NCI-H345 treated with DMSO at 0.1 percent for 48 hours (cell line): Measurements from ENCODE around the gene KRT27.
A peak's percentile ranks its signal among the peaks of the same experiment; 100 is the strongest.
"Not testable (repeated sequence)": the region's sequence is repeated elsewhere in the genome, so short reads cannot be mapped to it uniquely, and the experiment has no call there.

Source experiments
- DNase-seq: peaks from one replicate; lab custom pipeline; 2025; ENCODE audit not compliant: unreplicated experiment; lab: John Stamatoyannopoulos, UW

KRT27 gene

GRCh38 chr17:40782450-40782849, at the start of gene KRT27:
KRT27 (minus strand) TSS chr17:40782550; CDS start chr17:40782493, 57 bp downstream.
- no peak for DNase-seq

GRCh38 chr17:40830085-40830776, 47.9 kb upstream of the KRT27 start:
- no peak for DNase-seq

DNA sequence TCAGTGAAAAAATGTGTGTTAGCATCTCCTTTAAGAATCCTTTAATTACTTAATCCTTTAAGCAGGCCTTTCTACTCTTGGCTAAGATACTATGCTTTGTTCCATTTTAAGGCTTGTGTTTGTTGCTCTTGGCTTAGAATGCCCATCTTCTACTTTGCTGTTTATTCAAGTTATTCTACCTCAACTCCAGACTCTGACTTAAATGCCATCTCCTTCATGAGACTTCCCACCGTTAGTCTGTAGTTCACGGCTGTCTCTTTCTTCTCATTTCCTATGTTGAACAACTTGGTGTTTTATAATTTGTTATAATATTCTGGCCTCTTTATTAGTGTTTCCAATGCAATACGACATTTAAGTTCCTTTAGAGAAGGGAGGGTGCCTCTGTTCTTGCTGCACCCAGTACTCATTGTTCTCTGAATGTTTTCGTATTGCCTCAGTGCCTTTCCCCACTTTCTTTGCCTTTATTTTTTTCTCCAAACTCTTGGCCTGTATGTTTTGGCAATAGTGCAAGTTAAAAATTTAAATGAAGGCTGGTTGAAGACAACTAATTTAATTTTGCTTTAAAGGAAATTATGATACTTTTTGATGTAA, 46.2 kb upstream of the KRT27 start:
- no peak for DNase-seq

DNA sequence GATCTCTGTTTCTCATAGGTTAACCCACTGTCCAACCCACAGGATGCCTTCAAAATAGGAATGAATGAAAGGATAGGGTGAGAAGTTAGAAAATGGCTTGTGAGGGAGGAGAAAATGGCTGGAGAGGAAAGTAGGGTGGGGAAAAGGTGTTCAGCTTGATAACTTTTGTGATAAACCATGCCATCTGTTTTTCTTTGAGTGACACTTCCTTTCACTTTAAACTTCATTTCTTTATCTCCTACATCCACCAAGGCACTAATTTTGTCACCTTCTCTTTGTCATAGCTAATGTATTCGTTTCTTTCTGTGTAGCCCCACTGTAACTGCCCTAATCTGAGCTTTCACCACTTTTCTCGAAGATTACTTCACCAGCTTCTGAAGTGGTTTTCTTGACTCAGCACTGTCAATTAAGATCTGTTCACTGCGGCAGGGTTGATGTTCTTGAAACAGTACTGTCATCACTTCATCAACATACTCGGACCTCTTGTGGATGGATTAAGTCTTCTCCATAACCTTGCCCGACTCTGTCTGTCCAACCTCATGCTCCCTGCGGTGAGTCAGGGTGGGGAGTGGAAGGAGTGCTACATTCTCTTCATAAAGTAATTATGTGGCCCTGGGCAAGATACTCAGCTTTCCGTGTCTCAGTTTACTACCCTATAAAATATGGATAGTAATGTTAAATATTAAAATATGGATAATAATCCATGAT, 45.5 kb upstream of the KRT27 start:
- DNase-seq: no peak

GRCh38 chr17:40825599-40825998, 43.2 kb upstream of the KRT27 start:
- no peak for DNase-seq

GRCh38 chr17:40824015-40824832, 41.9 kb upstream of the KRT27 start:
- DNase-seq: no peak

DNA sequence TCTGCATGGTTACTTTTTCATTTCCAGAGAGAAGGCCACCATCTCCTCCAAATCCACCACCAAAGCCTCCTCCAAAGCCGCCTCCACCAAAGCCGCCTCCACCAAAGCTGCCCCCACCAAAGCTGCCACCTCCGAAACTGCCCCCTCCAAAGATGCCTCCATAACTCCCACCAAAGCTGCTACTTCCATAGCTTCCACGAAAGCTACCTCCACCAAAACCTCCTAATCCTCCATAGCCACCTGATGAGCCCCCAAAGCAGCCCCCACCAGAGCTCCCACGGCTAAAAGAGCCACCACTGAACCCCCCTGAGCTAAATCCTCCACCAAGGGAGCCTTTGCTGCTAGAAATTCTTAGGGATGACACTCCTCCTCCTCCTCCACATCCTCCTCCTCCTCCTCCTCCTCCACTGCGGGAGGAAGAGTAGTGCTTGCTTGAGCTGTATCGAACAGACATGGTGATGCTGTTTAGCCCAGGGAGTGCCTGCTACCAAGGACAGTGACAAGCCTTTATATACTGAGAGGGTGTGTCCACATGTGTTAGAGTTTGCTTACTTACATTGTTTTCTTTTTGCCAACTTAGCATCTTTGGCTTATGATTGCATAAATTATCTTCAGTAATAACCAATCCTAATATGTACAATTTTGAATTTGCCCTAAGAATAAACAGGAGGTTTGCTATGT, 39.9 kb upstream of the KRT27 start, which contains the start of gene KRT10:
Gene KRT10, minus strand, starts transcription at position 483 of the 681 bp plus-strand sequence. Its CDS starts 29 bp downstream, at position 454.
- no peak for DNase-seq

GRCh38 chr17:40821536-40821935, 39.2 kb upstream of the KRT27 start:
- no peak for DNase-seq

- no peak for DNase-seq
Observed at GRCh38 chr17:40820228-40820838, 38.0 kb upstream of the KRT27 start.

GRCh38 chr17:40819528-40820125, 37.3 kb upstream of the KRT27 start:
- DNase-seq: no peak

DNA sequence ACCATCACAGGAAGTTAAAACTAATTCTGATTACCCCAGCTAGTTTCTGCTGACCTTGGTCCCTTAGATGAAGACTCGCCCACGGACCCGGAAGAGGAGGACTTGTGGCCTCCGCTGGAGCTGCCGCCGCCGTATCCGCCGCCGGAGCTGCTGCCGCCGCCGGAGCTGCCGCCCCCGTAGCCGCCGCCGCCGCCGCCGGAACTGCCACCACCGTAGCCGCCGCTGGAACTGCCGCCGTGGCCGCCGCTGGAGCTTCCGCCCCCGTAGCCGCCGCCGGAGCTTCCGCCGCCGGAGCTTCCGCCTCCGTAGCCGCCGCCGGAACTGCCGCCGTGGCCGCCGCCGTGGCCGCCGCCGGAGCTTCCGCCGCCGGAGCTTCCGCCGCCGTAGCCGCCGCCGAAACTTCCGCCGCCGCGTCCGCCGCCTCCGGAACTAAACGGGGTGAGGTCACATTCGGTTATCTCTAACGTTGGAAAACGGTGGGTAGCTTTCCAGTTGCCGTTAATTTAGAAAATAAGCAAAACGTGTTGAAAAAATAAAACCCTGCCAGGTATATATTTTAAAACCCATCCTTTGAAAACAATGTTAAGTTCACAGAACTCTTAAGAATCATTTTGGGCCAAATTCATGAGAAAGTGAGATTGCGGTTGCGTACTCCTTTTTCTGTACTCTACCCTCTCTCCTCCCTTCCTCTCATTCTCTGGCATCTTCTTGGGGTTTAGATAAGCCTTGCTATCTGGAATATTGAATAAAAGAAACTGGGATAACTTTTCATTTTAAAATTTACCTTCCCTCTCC, 36.6 kb upstream of the KRT27 start:
- peak; percentile 68 for DNase-seq

DNA sequence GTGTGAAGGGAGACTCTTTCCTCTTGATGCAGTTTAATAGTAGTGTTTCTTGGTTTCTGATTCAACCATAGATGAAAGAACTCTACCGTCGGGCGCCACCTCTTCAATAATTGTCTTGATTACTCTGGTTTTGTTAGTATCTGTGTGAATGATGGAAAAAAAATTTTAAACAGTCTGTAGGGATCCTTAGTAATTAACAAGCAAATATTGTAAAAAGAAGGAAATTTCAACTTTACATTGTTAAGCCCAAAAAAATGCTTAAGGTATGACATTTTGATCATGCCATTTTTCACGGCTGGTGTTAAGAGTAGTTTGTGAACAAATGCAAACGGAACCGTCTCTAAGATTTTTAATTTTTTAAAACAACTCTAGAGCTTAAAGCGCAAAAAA, 36.0 kb upstream of the KRT27 start:
- DNase-seq: no peak

DNA sequence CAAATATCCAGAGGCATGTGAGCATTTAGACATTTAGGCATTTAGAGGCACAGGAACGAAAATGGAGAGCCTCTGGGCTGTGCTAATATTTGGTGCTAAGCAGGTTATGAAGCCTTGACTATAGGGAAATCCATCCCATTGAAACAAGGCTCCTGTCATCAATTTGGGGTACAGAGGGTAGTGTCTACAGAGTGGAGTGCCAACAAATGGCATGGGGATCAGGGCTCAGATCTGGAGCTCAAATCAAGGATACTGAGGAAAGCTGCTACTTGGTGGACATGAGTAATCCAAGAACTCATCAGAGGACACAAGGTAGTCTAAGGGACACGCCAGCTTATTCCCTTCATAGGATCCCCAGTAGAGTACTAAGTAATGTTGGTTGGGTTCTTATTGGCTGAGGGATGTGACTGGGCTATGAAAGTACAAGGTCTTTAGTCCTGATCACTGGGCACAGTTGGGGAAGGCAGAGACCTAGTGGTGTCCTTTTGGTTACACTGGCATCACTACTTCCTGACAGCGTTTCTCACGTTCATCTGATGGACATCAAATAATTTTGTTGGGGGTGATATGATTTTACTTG, 34.8 kb upstream of the KRT27 start:
- no peak for DNase-seq

DNA sequence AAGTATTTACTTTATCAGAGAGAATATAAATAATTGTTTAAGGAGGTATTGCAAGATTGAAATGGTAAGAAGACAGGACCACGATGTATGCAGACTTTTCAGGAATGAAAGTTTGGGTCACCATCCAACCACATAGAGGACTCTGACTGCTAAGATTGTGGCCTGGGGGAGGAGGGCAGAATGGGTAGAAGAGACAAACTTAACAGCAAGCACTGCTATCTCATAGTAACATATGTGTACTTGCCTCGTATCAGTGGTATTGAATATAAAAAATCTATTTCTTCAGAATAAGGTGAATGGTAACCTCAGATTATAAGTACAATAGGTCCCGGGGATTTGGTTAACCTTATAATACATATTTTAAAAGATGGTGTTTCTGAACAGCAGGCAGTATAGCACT, 34.2 kb upstream of the KRT27 start:
- no peak for DNase-seq

- DNase-seq: no peak
Observed at GRCh38 chr17:40815381-40815780, 33.0 kb upstream of the KRT27 start.

- DNase-seq: not testable (repeated sequence)
Observed at GRCh38 chr17:40814657-40815056, 32.3 kb upstream of the KRT27 start.

DNA sequence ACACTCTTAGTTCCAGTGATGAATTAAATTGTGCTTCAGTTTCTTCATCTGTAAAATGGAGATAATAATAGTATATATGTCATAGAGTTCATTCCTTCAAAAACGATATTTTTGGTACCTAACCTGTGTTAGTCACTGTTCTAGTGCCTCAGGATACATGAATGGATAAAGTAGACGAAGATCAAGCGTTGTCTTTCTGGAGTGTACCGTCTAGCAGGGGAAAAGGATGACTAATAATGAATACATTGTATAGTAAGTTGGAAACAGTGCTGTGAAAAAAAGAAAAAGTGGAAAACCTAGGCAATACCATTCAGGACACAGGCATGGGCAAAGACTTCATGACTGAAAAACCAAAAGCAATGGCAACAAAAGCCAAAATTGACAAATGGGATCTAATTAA, 31.5 kb upstream of the KRT27 start:
- no peak for DNase-seq

- no peak for DNase-seq
Observed at GRCh38 chr17:40812639-40813038, 30.3 kb upstream of the KRT27 start.

DNA sequence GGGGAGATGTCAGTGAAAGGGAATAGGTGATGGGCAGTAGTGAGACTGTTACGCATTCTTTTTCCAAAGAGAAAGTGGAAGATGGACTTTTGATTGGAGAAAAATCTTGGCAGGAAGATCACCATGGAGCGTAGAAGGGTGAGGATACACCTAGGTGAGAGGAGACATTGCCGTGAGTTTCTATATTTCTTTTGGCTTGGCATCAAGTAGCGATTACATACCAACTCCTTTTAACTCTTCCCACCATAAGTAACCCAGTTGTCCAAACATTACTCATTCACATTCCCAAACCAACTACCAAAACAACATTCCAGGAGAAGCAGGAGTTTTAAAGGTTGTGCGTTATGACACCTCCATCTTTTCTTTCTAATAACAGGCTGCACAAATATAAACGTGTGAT, 28.1 kb upstream of the KRT27 start:
- DNase-seq: no peak
